ENCODE data around the gene CCDC47.
A peak's percentile ranks its signal among the peaks of the same experiment; 100 is the strongest.

The CCDC47 gene

GRCh38 chr17:63703029-63703428, 70.4 kb downstream of the CCDC47 start:
- no peaks in the 10 kb centered on the region for H3K27me3 Mint-ChIP-seq
- intact Hi-C loops (cut with micrococcal nuclease) = no loop called here
- peaks cover 65% of the 10 kb centered on the region for H3K4me1 Mint-ChIP-seq (ENCODE audit: low read depth)
- peak overlapping the region; percentile 95 for H3K27ac Mint-ChIP-seq
- H3K4me3 Mint-ChIP-seq = peak overlapping the region; percentile 81
- H3K9me3 Mint-ChIP-seq = no peaks in the 10 kb centered on the region
- peaks cover 77% of the 10 kb centered on the region for H3K36me3 Mint-ChIP-seq (ENCODE audit: low read depth)

DNA sequence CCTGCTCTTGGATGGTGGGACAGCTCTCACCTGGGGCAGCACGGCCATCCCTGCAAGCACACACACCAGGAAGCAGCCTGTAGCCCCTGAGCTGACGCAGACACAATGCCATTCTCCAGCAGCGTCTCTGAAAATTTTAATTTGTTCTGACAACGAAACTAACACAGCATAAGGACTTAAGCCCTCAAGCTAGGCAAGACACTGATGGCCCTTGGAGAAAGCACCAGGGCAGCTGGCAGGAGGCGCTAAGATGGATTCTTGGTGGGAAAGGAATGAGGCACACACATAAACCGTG, 70.7 kb downstream of the CCDC47 start:
- H3K9me3 Mint-ChIP-seq = no peaks in the 10 kb centered on the region
- peaks cover 77% of the 10 kb centered on the region for H3K36me3 Mint-ChIP-seq (ENCODE audit: low read depth)
- H3K4me1 Mint-ChIP-seq (ENCODE audit: low read depth) = peaks cover 69% of the 10 kb centered on the region
- H3K4me3 Mint-ChIP-seq = peak overlapping the region; percentile 81
- H3K27ac Mint-ChIP-seq = peak overlapping the region; percentile 95
- intact Hi-C loops (cut with micrococcal nuclease) = no loop called here
- H3K27me3 Mint-ChIP-seq = no peaks in the 10 kb centered on the region

- Mint-ChIP-seq H3K4me3 (peak overlapping the region; percentile 81), H3K27ac (peak overlapping the region; percentile 95), H3K27me3 (no peaks in the 10 kb centered on the region), H3K4me1 (ENCODE audit: low read depth) (peaks cover 75% of the 10 kb centered on the region), H3K36me3 (ENCODE audit: low read depth) (peaks cover 77% of the 10 kb centered on the region), H3K9me3 (no peaks in the 10 kb centered on the region)
- intact Hi-C loops (cut with micrococcal nuclease) = loop anchor here (1.0 kb wide), 1 partner anchor 72 kb away; the partner anchor contains the start of gene DDX42
Measured at GRCh38 chr17:63701868-63702720, 71.3 kb downstream of the CCDC47 start.

- intact Hi-C loops (cut with micrococcal nuclease) = loop anchor here (1.0 kb wide), 1 partner anchor 73 kb away; the partner anchor contains the start of gene DDX42
- H3K4me3 Mint-ChIP-seq = peak overlapping the region; percentile 81
- H3K4me1 Mint-ChIP-seq (ENCODE audit: low read depth) = peaks cover 76% of the 10 kb centered on the region
- H3K36me3 Mint-ChIP-seq (ENCODE audit: low read depth) = peaks cover 77% of the 10 kb centered on the region
- H3K9me3 Mint-ChIP-seq = no peaks in the 10 kb centered on the region
- H3K27ac Mint-ChIP-seq = peak overlapping the region; percentile 95
- H3K27me3 Mint-ChIP-seq = no peaks in the 10 kb centered on the region
Measured at GRCh38 chr17:63701456-63701820, 72.0 kb downstream of the CCDC47 start.

- no peaks in the 10 kb centered on the region for H3K9me3 Mint-ChIP-seq
- H3K27ac Mint-ChIP-seq = peak overlapping the region; percentile 95
- intact Hi-C loops (cut with micrococcal nuclease) = loop anchor here (1.0 kb wide), 2 partner anchors 41 to 74 kb away; partner anchors contain the start of genes DDX42 and STRADA
- H3K27me3 Mint-ChIP-seq = no peaks in the 10 kb centered on the region
- peak overlapping the region; percentile 81 for H3K4me3 Mint-ChIP-seq
- H3K4me1 Mint-ChIP-seq (ENCODE audit: low read depth) = peaks cover 76% of the 10 kb centered on the region
- H3K36me3 Mint-ChIP-seq (ENCODE audit: low read depth) = peaks cover 77% of the 10 kb centered on the region
Measured at GRCh38 chr17:63700528-63701455, 72.6 kb downstream of the CCDC47 start.

DNA sequence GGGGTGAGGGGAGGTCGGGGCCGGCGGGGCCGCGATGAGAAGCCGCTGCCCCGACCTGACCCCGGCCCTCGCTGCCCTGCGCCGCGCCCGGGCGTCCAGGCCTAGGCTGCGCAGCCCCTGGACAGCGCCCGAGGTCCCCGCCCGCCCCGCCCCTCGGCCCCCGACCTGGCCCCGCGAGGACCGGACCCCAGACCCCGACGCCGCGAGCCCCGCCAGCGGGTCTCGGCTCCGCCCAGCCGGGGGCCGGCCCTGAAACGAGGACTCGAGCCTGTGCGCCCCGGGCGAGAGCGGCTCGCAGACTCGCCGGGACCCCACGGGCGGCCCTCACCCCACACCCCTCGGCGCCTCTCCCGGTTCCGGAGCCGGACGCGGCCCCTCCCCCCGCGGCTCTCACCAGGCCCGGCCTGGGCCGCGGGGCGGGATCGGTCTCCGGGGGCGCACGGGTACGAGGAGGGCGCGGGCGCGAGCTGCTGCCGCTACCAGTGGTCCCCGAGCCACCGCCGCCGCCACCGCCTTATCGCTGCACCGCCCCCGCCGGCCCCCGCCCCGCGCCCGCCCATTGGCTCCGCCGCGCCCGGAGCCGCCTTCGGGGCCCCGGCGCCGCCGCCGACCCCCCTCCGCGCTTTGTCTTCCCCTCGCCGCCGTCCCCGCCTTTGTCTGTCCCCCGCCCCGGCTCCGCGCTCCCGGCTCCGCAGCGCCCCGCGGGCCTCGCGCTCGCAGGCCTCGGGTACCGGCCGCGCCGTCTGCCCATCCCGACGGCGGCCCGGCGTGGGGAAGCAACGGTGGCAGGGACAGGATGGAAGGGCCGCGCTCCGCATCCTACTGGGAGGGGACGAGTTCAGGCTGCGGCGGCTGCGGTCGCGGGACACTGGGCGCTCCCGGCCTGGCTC, 73.5 kb downstream of the CCDC47 start, which contains the start of gene LIMD2:
Gene LIMD2 (minus strand): TSS at position 488 of the 890 bp plus-strand sequence. CDS start 827 bp downstream, outside the sequence.
- H3K9me3 Mint-ChIP-seq = no peaks in the 10 kb centered on the region
- H3K27me3 Mint-ChIP-seq = no peaks in the 10 kb centered on the region
- peak within 1 kb of the TSS; percentile 90 for H3K4me3 Mint-ChIP-seq
- peaks cover 77% of the 10 kb centered on the region for H3K36me3 Mint-ChIP-seq (ENCODE audit: low read depth)
- intact Hi-C loops (cut with micrococcal nuclease) = loop anchor here (1.0 to 5.0 kb wide), 4 partner anchors 41 to 273 kb away; partner anchors contain the start of genes FTSJ3, MAP3K3, PSMC5 and STRADA
- H3K27ac Mint-ChIP-seq = peak within 1 kb of the TSS; percentile 95
- H3K4me1 Mint-ChIP-seq (ENCODE audit: low read depth) = peaks cover 76% of the 10 kb centered on the region

DNA sequence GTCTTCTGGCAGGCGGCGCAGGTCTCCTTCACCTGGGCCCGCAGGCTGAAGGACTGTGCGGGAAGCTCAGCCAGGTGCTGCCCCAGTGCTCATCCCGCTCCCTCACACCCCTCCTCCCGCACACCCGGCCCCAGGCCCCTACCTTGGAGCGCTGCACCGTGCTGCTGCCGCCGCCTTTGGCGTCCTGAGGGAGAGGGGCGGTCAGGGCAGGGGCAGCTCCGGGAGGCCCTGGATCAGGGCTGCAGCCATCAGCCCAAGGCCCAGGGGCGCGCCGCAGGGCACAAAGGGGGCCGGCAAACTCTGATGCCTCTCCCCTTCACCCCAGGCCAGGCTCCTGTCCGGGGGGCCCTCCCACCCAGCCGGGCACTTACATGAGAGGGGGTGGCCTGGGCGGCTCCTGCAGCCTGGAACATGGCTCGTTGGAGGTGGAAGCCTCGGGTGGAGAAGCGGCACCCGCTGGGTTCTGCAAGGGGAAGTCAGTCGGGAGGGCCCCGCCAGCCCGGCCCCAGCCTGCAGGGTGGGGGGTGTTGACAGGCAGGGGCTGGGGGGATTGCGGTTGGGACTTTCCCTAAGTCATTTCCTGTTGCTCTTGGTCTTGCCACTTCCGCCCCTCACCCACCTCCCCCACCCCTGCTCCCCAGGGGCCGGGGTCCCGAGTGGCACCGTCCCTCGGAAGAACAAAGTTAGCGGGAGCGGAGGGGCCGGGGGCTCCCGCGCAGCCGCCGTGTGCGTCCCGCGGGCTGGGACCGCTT, 74.3 kb downstream of the CCDC47 start:
- Mint-ChIP-seq H3K36me3 (ENCODE audit: low read depth) (peaks cover 77% of the 10 kb centered on the region), H3K4me3 (peak overlapping the region; percentile 90), H3K4me1 (ENCODE audit: low read depth) (peaks cover 79% of the 10 kb centered on the region), H3K27ac (peak overlapping the region; percentile 84), H3K27me3 (no peaks in the 10 kb centered on the region), H3K9me3 (no peaks in the 10 kb centered on the region)
- intact Hi-C loops (cut with micrococcal nuclease) = loop anchor here (2.0 to 5.0 kb wide), 3 partner anchors 76 to 272 kb away; partner anchors contain the start of genes FTSJ3, MAP3K3 and PSMC5

- H3K4me1 Mint-ChIP-seq (ENCODE audit: low read depth) = peaks cover 79% of the 10 kb centered on the region
- peak overlapping the region; percentile 90 for H3K4me3 Mint-ChIP-seq
- intact Hi-C loops (cut with micrococcal nuclease) = loop anchor here (2.0 to 5.0 kb wide), 3 partner anchors 76 to 271 kb away; partner anchors contain the start of genes FTSJ3, MAP3K3 and PSMC5
- no peaks in the 10 kb centered on the region for H3K9me3 Mint-ChIP-seq
- H3K36me3 Mint-ChIP-seq (ENCODE audit: low read depth) = peaks cover 77% of the 10 kb centered on the region
- H3K27me3 Mint-ChIP-seq = no peaks in the 10 kb centered on the region
- H3K27ac Mint-ChIP-seq = peak overlapping the region; percentile 84
Measured at GRCh38 chr17:63698381-63698885, 75.0 kb downstream of the CCDC47 start.

DNA sequence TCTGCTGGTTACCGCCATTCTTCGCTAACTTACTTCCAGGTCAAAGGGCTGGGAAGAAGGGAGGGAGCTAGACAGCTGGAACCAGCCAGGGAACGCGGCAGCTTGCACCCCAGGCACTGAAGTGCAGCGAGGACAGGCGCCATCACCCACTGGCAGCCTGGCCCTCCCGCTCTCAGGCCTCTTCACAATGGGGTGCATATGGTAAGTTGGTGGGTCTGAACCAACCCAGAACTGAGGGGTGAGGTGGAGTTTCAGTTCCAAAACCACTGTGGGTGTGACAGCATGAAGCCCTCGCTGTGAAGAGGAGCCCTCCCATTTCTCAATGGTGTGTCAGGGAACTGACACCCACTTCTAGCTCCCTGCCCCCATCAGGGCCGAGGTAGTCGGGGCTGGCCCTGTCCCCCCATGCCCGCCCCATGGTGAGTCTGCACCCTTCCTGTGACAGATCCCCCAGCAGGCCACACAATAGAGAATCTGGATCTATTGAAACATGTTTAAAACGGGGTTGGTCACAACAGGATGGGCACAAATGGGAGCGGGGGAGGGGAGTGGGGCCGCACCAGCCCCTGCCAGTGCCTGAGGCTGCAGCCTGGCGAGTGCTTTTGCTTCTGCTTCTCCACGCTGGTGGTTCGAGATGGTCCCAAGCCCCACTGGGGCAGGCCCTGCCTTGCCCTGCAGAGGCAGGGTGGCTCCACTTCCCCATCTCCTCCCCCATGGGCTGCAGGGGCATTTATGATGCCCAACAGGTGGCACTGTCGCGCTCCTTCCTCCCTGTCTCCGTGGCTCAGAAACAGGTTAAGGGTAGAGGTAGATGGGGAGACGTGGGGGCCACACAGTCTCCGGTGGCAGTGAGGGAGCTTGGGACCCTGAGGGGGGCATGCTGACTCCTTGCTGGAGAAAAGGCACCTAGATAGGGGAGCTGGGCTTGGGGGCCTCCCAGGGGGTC, 75.8 kb downstream of the CCDC47 start:
- H3K4me1 Mint-ChIP-seq (ENCODE audit: low read depth) = peaks cover 79% of the 10 kb centered on the region
- intact Hi-C loops (cut with micrococcal nuclease) = loop anchor here (2.0 to 5.0 kb wide), 3 partner anchors 75 to 270 kb away; partner anchors contain the start of genes FTSJ3, MAP3K3 and PSMC5
- H3K36me3 Mint-ChIP-seq (ENCODE audit: low read depth) = peaks cover 77% of the 10 kb centered on the region
- no peaks in the 10 kb centered on the region for H3K9me3 Mint-ChIP-seq
- H3K27me3 Mint-ChIP-seq = no peaks in the 10 kb centered on the region
- peak overlapping the region; percentile 90 for H3K4me3 Mint-ChIP-seq
- H3K27ac Mint-ChIP-seq = peak overlapping the region; percentile 84

DNA sequence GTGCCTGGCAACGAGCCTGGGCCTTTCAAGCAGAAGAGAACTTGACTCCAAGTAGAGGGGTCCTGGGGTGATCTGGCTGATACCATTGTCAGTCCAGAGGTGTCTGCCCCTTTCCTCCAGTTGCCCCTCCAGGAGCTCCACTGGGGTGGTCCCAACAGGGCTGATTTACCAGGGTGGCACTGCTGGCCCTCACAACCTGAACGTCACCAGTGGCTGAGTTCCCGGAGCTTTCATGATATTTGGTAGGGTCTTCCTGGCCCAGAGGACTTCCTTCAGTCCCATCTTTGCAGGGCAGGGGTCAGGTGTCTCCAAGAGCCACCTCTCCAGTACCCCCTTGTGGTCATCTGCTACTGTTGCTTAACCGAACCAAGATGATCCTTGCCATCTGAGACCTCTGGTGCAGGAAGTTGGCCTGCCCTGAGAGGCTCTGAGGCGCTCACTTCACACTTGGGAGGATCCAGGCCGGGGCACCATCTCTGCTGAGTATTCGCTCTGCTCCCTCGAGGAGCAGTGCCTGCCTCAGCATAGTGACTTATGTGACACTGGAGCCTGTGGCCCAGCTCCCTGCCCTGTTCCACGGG, 76.9 kb downstream of the CCDC47 start:
- intact Hi-C loops (cut with micrococcal nuclease) = loop anchor here (5.0 kb wide), 2 partner anchors 131 to 269 kb away; partner anchors contain the start of genes FTSJ3 and PSMC5
- H3K36me3 Mint-ChIP-seq (ENCODE audit: low read depth) = peaks cover 84% of the 10 kb centered on the region
- peak overlapping the region; percentile 84 for H3K27ac Mint-ChIP-seq
- peaks cover 69% of the 10 kb centered on the region for H3K4me1 Mint-ChIP-seq (ENCODE audit: low read depth)
- H3K27me3 Mint-ChIP-seq = no peaks in the 10 kb centered on the region
- H3K9me3 Mint-ChIP-seq = no peaks in the 10 kb centered on the region
- H3K4me3 Mint-ChIP-seq = peak overlapping the region; percentile 90

GRCh38 chr17:63695889-63696288, 77.5 kb downstream of the CCDC47 start:
- peaks cover 63% of the 10 kb centered on the region for H3K4me1 Mint-ChIP-seq (ENCODE audit: low read depth)
- peak overlapping the region; percentile 84 for H3K27ac Mint-ChIP-seq
- no peaks in the 10 kb centered on the region for H3K27me3 Mint-ChIP-seq
- H3K9me3 Mint-ChIP-seq = no peaks in the 10 kb centered on the region
- H3K4me3 Mint-ChIP-seq = no peak overlapping the region
- intact Hi-C loops (cut with micrococcal nuclease) = loop anchor here (5.0 kb wide), 2 partner anchors 131 to 269 kb away; partner anchors contain the start of genes FTSJ3 and PSMC5
- peaks cover 85% of the 10 kb centered on the region for H3K36me3 Mint-ChIP-seq (ENCODE audit: low read depth)
